GM12874 (cell line): Measurements from ENCODE around the gene CYP17A1.

Source experiments
- CTCF ChIP-seq: IDR thresholded peaks from 2 replicates; pipeline ENCODE4 v1.5.1; 2011; ENCODE audit warnings: low read depth, mild to moderate bottlenecking, control low read depth, low read length, moderate library complexity; ENCODE audit not compliant: insufficient read depth

CYP17A1 gene

GRCh38 chr10:102795453-102796406, 41.5 kb downstream of the CYP17A1 start:
- no peak for TF ChIP-seq CTCF

- TF ChIP-seq CTCF, result no peak
Measured at GRCh38 chr10:102791754-102792395, 45.3 kb downstream of the CYP17A1 start.

GRCh38 chr10:102785818-102786217, 51.4 kb downstream of the CYP17A1 start:
- TF ChIP-seq CTCF, result no peak

GRCh38 chr10:102783568-102783967, 53.6 kb downstream of the CYP17A1 start:
- no peak for TF ChIP-seq CTCF

GRCh38 chr10:102782673-102783551, 54.3 kb downstream of the CYP17A1 start:
- TF ChIP-seq CTCF, result no peak

GRCh38 chr10:102781921-102782557, 55.2 kb downstream of the CYP17A1 start:
- no peak for TF ChIP-seq CTCF
